H1 (cell line): ENCODE data around the gene SLC66A3. TPM values are rescaled to one million over a fixed set of nuclear protein-coding genes. Genes with fewer than 3 reads are reported as not detected.

Experiments used
- CTCF ChIA-PET: fragments of 300-600 bp; sonication (Branson Sonifier 250); formaldehyde crosslinking; loops from one replicate; lab custom pipeline; 2021; ENCODE audit not compliant: partially characterized antibody; lab: Charles Lee
- POLR2A ChIA-PET: fragments of 300-600 bp; sonication (Branson Sonifier 250); formaldehyde crosslinking; loops from one replicate; lab custom pipeline; 2021; ENCODE audit warnings: inconsistent platforms; ENCODE audit not compliant: partially characterized antibody; lab: Charles Lee
- DNase-seq, 2 experiments: peaks; one replicate each; pipeline versions ENCODE4 v3.0.0 to v3.0.0-alpha.2; 2010 to 2022; ENCODE audit warnings: low spot score in 2 of 2, low read depth in 1 of 2, mixed read lengths in 1 of 2
- FAIRE-seq: peaks from 2 replicates; lab custom pipeline; 2011; peaks lifted over from hg19 to GRCh38; lab: Jason Lieb, UNC
- H2AFZ ChIP-seq: 2 replicates; pipeline ENCODE4 v1.8.1; 2012; ENCODE audit warnings: low read length, inconsistent platforms
- H2AK5ac ChIP-seq: 2 replicates; pipeline ENCODE4 v1.6.1; 2013; ENCODE audit warnings: low read depth, low read length
- H2BK120ac ChIP-seq: replicated peaks from 2 replicates; pipeline ENCODE3; 2013; ENCODE audit warnings: low read depth, low read length, inconsistent platforms
- H2BK12ac ChIP-seq: 2 replicates; pipeline ENCODE4 v1.6.1; 2013; ENCODE audit warnings: low read depth, low read length
- H2BK15ac ChIP-seq: 2 replicates; pipeline ENCODE4 v1.6.1; 2013; ENCODE audit warnings: low read length
- H2BK20ac ChIP-seq: 2 replicates; pipeline ENCODE4 v1.6.1; 2013; ENCODE audit warnings: low read length
- H2BK5ac ChIP-seq: 2 replicates; pipeline ENCODE4 v1.6.1; 2013; ENCODE audit warnings: low read depth, low read length
- H3K14ac ChIP-seq: 2 replicates; pipeline ENCODE4 v1.6.1; 2013; ENCODE audit warnings: inconsistent platforms; ENCODE audit not compliant: insufficient read length
- H3K18ac ChIP-seq: 2 replicates; pipeline ENCODE4 v1.6.1; 2013; ENCODE audit warnings: low read length; ENCODE audit errors: extremely low read depth
- H3K23ac ChIP-seq: 2 replicates; pipeline ENCODE4 v1.6.1; 2013; ENCODE audit warnings: inconsistent platforms; ENCODE audit not compliant: insufficient read length
- H3K23me2 ChIP-seq: 2 replicates; pipeline ENCODE4 v1.6.1; 2013; ENCODE audit warnings: low read depth, low read length
- H3K27ac ChIP-seq: 2 replicates; pipeline ENCODE4 v1.6.1; 2011; ENCODE audit warnings: low read depth, low read length, inconsistent platforms
- H3K27me3 ChIP-seq, 4 experiments: replicated peaks in 1 of 4; 1 replicate in 1 of 4; 2 replicates in 3 of 4; pipeline versions ENCODE4 v1.6.1 to v1.8.1; 2011 to 2013; ENCODE audit warnings: low read length in 3 of 4, mild to moderate bottlenecking in 3 of 4, inconsistent platforms in 2 of 4, mixed read lengths in 2 of 4, moderate library complexity in 1 of 4; ENCODE audit not compliant: control insufficient read depth in 3 of 4, insufficient read depth in 3 of 4; ENCODE audit errors: extremely low read depth in 1 of 4
- H3K36me3 ChIP-seq, 4 experiments: 2 replicates each; pipeline versions ENCODE4 v1.6.1 to v1.8.1; 2011 to 2013; ENCODE audit warnings: mild to moderate bottlenecking in 4 of 4, low read length in 3 of 4, moderate library complexity in 2 of 4, control low read depth in 1 of 4, inconsistent platforms in 1 of 4; ENCODE audit not compliant: insufficient read depth in 4 of 4, control insufficient read depth in 2 of 4
- H3K4ac ChIP-seq: replicated peaks from 2 replicates; pipeline ENCODE3; 2013; ENCODE audit warnings: low read length, low read depth, mixed read lengths, inconsistent platforms; ENCODE audit not compliant: insufficient read length
- H3K4me1 ChIP-seq, 4 experiments: replicated peaks in 1 of 4; 1 replicate in 1 of 4; 2 replicates in 3 of 4; pipeline versions ENCODE4 v1.6.1 to v1.8.1; 2011 to 2013; ENCODE audit warnings: low read length in 3 of 4, inconsistent platforms in 2 of 4, mixed read lengths in 1 of 4; ENCODE audit not compliant: insufficient read depth in 4 of 4, control insufficient read depth in 3 of 4
- H3K4me2 ChIP-seq, 2 experiments: 2 replicates each; pipeline versions ENCODE4 v1.6.1 to v1.8.1; 2011 to 2013; ENCODE audit warnings: low read depth in 2 of 2, low read length in 2 of 2, control low read depth in 1 of 2, inconsistent platforms in 1 of 2, mild to moderate bottlenecking in 1 of 2; ENCODE audit not compliant: insufficient read depth in 1 of 2
- H3K4me3 ChIP-seq, 4 experiments: fragments of 200-600, 300-600 bp in 1 of 4; sonication (generic), shearing (Covaris generic), sonication (Bioruptor Twin) in 1 of 4; 2 replicates each; pipeline versions ENCODE4 v1.5.1 to v1.8.1; 2011 to 2016; ENCODE audit warnings: low read length in 4 of 4, low read depth in 3 of 4, control low read depth in 2 of 4, inconsistent platforms in 2 of 4, mild to moderate bottlenecking in 2 of 4, mixed read lengths in 1 of 4, moderate library complexity in 1 of 4; ENCODE audit not compliant: insufficient read depth in 2 of 4; ENCODE audit errors: extremely low read depth in 1 of 4
- H3K56ac ChIP-seq: replicated peaks from 2 replicates; pipeline ENCODE3; 2013; ENCODE audit warnings: low read depth, mild to moderate bottlenecking, mixed read lengths, low read length, inconsistent platforms; ENCODE audit not compliant: insufficient read length
- H3K79me1 ChIP-seq: 2 replicates; pipeline ENCODE4 v1.6.1; 2013; ENCODE audit warnings: low read depth, low read length, control low read depth
- H3K79me2 ChIP-seq, 2 experiments: 2 replicates each; pipeline versions ENCODE4 v1.6.1 to v1.8.1; 2012 to 2013; ENCODE audit warnings: low read length in 2 of 2, mild to moderate bottlenecking in 2 of 2, inconsistent platforms in 1 of 2; ENCODE audit not compliant: insufficient read depth in 2 of 2, control insufficient read depth in 1 of 2
- H3K9ac ChIP-seq, 4 experiments: replicated peaks in 1 of 4; 1 replicate in 1 of 4; 2 replicates in 3 of 4; pipeline versions ENCODE4 v1.6.1 to v1.8.1; 2011 to 2013; ENCODE audit warnings: low read depth in 3 of 4, low read length in 3 of 4, control low read depth in 2 of 4, mild to moderate bottlenecking in 2 of 4, moderate library complexity in 2 of 4, inconsistent platforms in 1 of 4; ENCODE audit errors: extremely low read depth in 1 of 4
- H3K9me3 ChIP-seq, 2 experiments: 2 replicates each; pipeline versions ENCODE4 v1.6.1 to v1.8.1; 2012 to 2013; ENCODE audit warnings: mild to moderate bottlenecking in 2 of 2, moderate library complexity in 2 of 2, control low read depth in 1 of 2, inconsistent platforms in 1 of 2, low read depth in 1 of 2, low read length in 1 of 2, mixed read lengths in 1 of 2; ENCODE audit not compliant: insufficient read depth in 2 of 2
- H4K20me1 ChIP-seq, 2 experiments: replicated peaks in 1 of 2; 2 replicates each; pipeline versions ENCODE3 to v1.8.1; 2011 to 2013; ENCODE audit warnings: inconsistent platforms in 2 of 2, low read length in 2 of 2, mild to moderate bottlenecking in 1 of 2; ENCODE audit not compliant: insufficient read depth in 2 of 2, control insufficient read depth in 1 of 2
- H4K5ac ChIP-seq: 2 replicates; pipeline ENCODE4 v1.6.1; 2013; ENCODE audit warnings: low read length, low read depth, mixed read lengths, inconsistent platforms; ENCODE audit not compliant: insufficient read length
- H4K8ac ChIP-seq: 2 replicates; pipeline ENCODE4 v1.8.0; 2013; ENCODE audit warnings: mild to moderate bottlenecking, moderate library complexity, low read length, inconsistent platforms; ENCODE audit not compliant: insufficient read depth; ENCODE audit errors: extremely low read depth
- H4K91ac ChIP-seq: replicated peaks from 2 replicates; pipeline ENCODE3; 2013; ENCODE audit warnings: low read length, mixed read lengths, inconsistent platforms; ENCODE audit not compliant: insufficient read length
- ATF3 ChIP-seq: IDR thresholded peaks from 2 replicates; pipeline ENCODE4 v1.6.1; 2011; ENCODE audit warnings: low read depth, mild to moderate bottlenecking, low read length; ENCODE audit not compliant: insufficient read depth
- BACH1 ChIP-seq: IDR thresholded peaks from 2 replicates; pipeline ENCODE4 v1.6.1; 2012; ENCODE audit warnings: low read length, improper control_type of control experiment
- BCL11A ChIP-seq, 2 experiments: IDR thresholded peaks; one replicate each; pipeline ENCODE4 v1.6.1; 2011; ENCODE audit warnings: low read depth in 2 of 2, low read length in 2 of 2, mild to moderate bottlenecking in 2 of 2
- EGR1 ChIP-seq: IDR thresholded peaks from 2 replicates; pipeline ENCODE4 v1.6.1; 2011; ENCODE audit warnings: low read depth, low read length, borderline replicate concordance
- EZH2 ChIP-seq: fragments of 200-600 bp; sonication (generic); IDR thresholded peaks from 2 replicates; pipeline ENCODE4 v1.7.1; 2012; ENCODE audit warnings: low read depth, mild to moderate bottlenecking, moderate library complexity, low read length, inconsistent platforms; ENCODE audit not compliant: severe bottlenecking
- HDAC6 ChIP-seq: IDR thresholded peaks from one replicate; pipeline ENCODE4 v1.7.1; 2012; ENCODE audit warnings: low read depth, mild to moderate bottlenecking, inconsistent platforms, low read length, moderate library complexity
- KDM5A ChIP-seq: fragments of 200-600 bp; IDR thresholded peaks from 2 replicates; pipeline ENCODE4 v1.7.1; 2012; ENCODE audit warnings: mild to moderate bottlenecking, low read length, inconsistent platforms, mixed read lengths
- PHF8 ChIP-seq: fragments of 200-600 bp; sonication (generic); conservative IDR thresholded peaks from 2 replicates; pipeline ENCODE4 v1.7.1; 2012; ENCODE audit warnings: low read depth, mild to moderate bottlenecking, inconsistent platforms, low read length, moderate library complexity
- POLR2AphosphoS5 ChIP-seq: IDR thresholded peaks from 2 replicates; pipeline ENCODE4 v1.6.1; 2011; ENCODE audit warnings: low read depth, low read length
- SAP30 ChIP-seq: fragments of 300-600 bp; sonication (generic); IDR thresholded peaks from 2 replicates; pipeline ENCODE4 v1.7.1; 2012; ENCODE audit warnings: low read length, moderate library complexity, mild to moderate bottlenecking, inconsistent platforms; ENCODE audit not compliant: insufficient read depth, insufficient replicate concordance
- SP1 ChIP-seq: IDR thresholded peaks from 2 replicates; pipeline ENCODE4 v1.6.1; 2011; ENCODE audit warnings: low read depth, low read length
- TCF12 ChIP-seq: IDR thresholded peaks from 2 replicates; pipeline ENCODE4 v1.6.1; 2011; ENCODE audit warnings: low read depth, mild to moderate bottlenecking, low read length
- TEAD4 ChIP-seq: IDR thresholded peaks from 2 replicates; pipeline ENCODE4 v1.6.1; 2012; ENCODE audit warnings: low read depth, low read length, inconsistent platforms, mixed read lengths
- YY1 ChIP-seq: IDR thresholded peaks from 2 replicates; pipeline ENCODE4 v1.6.1; 2011; ENCODE audit warnings: low read depth, mild to moderate bottlenecking, low read length
- WGBS, 2 experiments: shearing (Covaris generic) in 1 of 2; methylation state at CpG; one replicate each; pipeline versions ENCODE4 v1.1.6 to v1.1.7; 2013 to 2015; ENCODE audit warnings: low lambda C conversion rate in 2 of 2, mixed read lengths in 2 of 2, inconsistent platforms in 1 of 2, low coverage in 1 of 2, missing lambda C conversion rate in 1 of 2; ENCODE audit not compliant: insufficient replicate concordance in 2 of 2, insufficient coverage in 1 of 2, insufficient read length in 1 of 2; ENCODE audit errors: extremely low coverage in 1 of 2, missing lambda C conversion rate in 1 of 2; 5-methylcytosine and 5-hydroxymethylcytosine counted together
- polyA plus RNA-seq, 7 experiments: library from polyadenylated mRNA; depleted of rRNA in 3 of 7; stranded (reverse) in 5 of 7; unstranded in 2 of 7; fragments of >200 nt in 5 of 7; fragments of 200-250 nt in 2 of 7; gene quantifications; 1 replicate in 5 of 7; 2 replicates in 1 of 7; 4 replicates in 1 of 7; pipeline versions ENCODE4 v1.2.1 to v1.2.3, GENCODE V29; 2011 to 2013; ENCODE audit warnings: missing spikeins in 2 of 7, mixed read lengths in 2 of 7
- total RNA-seq: library from RNA; stranded (reverse); fragmentation: NEBNext Ultra II Directional; extraction: Animal tissue kit (Norgen Biotek cat#: 25700); gene quantifications from 2 replicates; pipeline ENCODE4 v1.2.1, GENCODE V29; 2021

Gene SLC66A3
- total and polyA plus RNA-seq, 2 of the 8 experiments (the other 6 are each of a cell fraction or from before 2014, with no cell fraction given): 8.7 to 27.8 TPM

- H3K9me3 ChIP-seq: 0 out of 4 replicates have a peak, but pooled peaks cover 0 to 4% of the 10 kb centered on the region in 2 experiments
- no peak overlapping the region for H4K91ac ChIP-seq
- H3K36me3 ChIP-seq: no peaks in the 10 kb centered on the region
- H3K4me3 ChIP-seq: no peak overlapping the region
- H2BK15ac ChIP-seq: no peak overlapping the region
- peaks cover 3% of the 10 kb centered on the region; the same call in 1 of the 2 replicates for H3K23me2 ChIP-seq
- no peaks in the 10 kb centered on the region; a peak in 1 of 7 replicates for H3K27me3 ChIP-seq
- H3K23ac ChIP-seq: no peak overlapping the region
- no peaks in the 10 kb centered on the region for H4K20me1 ChIP-seq
- H2AFZ ChIP-seq: no peak overlapping the region
- no peak overlapping the region for H2AK5ac ChIP-seq
- H2BK12ac ChIP-seq: no peak overlapping the region
- H2BK120ac ChIP-seq: no peak overlapping the region
- H3K18ac ChIP-seq: no peak overlapping the region
- no peak overlapping the region for H4K5ac ChIP-seq
- no peak overlapping the region for H3K9ac ChIP-seq
- CTCF ChIA-PET: interaction anchor here (9.8 kb wide), 1 partner anchor 13 kb away, joined by 84 read pairs; no protein-coding TSS in a partner anchor
- no peak overlapping the region for H3K4ac ChIP-seq
- DNase-seq (no peak), FAIRE-seq (no peak)
- no peak overlapping the region for H3K14ac ChIP-seq
- no peak overlapping the region for H4K8ac ChIP-seq
- H3K4me1 ChIP-seq: no peaks in the 10 kb centered on the region
- H3K27ac ChIP-seq: no peak overlapping the region
- H3K56ac ChIP-seq: no peak overlapping the region
- H2BK5ac ChIP-seq: no peak overlapping the region
- H3K79me2 ChIP-seq: no peaks in the 10 kb centered on the region
- no peak overlapping the region for H2BK20ac ChIP-seq
- POLR2A ChIA-PET: no interaction called here
- no peak overlapping the region for H3K4me2 ChIP-seq
- WGBS, 2 experiments: 100% methylated on average over 2 of the region's 2 CpGs; no CpG with 5 or more reads in 1 of the 2 experiments
- H3K79me1 ChIP-seq: no peaks in the 10 kb centered on the region
- TF ChIP-seq EZH2 (no peak), BCL11A (IDR thresholded peaks at IDR 0.05; ENCODE audit: low read depth in 2 of 2, low read length in 2 of 2) (no peak), POLR2AphosphoS5 (no peak), SAP30 (no peak), HDAC6 (no peak), BACH1 (no peak), KDM5A (no peak), SP1 (no peak), TEAD4 (no peak), YY1 (no peak), PHF8 (no peak), ATF3 (no peak), EGR1 (no peak), TCF12 (no peak)
These were observed 46.3 kb upstream of the SLC66A3 start for GRCh38 chr2:11109002-11109401.
